Measurements from ENCODE around the gene TNRC6C. TPM values are rescaled to one million over a fixed set of nuclear protein-coding genes. Genes with fewer than 3 reads are reported as not detected.

Gene TNRC6C
- total and polyA plus RNA-seq, 2 of the 13 experiments (the other 11 are each of a cell fraction or from before 2014, with no cell fraction given) = 0.66 to 4.9 TPM

DNA sequence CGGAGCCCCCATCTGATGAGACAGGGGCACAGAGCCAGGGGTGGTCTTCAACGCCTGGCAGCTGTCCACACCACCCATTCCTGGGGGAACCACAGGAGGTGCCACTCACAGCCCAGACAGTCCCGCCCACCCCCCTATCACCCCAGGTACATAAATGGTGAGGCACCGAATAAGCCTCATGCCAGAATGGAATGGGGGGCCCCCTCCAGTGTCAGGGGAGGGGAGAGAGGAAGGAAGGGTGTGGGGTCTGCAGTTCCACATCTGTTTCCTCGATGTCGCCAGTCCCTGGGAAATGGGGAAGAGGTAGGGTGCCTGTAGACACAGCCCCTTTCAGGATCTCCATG lies 168.4 kb downstream of the TNRC6C start (continued):
- TF ChIP-seq, protein P1, sequence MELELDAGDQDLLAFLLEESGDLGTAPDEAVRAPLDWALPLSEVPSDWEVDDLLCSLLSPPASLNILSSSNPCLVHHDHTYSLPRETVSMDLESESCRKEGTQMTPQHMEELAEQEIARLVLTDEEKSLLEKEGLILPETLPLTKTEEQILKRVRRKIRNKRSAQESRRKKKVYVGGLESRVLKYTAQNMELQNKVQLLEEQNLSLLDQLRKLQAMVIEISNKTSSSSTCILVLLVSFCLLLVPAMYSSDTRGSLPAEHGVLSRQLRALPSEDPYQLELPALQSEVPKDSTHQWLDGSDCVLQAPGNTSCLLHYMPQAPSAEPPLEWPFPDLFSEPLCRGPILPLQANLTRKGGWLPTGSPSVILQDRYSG (CRISPR knock-in tag; IDR thresholded peaks at IDR 0.05) = no peak
- TF ChIP-seq ZNF33A (CRISPR knock-in tag; IDR thresholded peaks at IDR 0.05; ENCODE audit: borderline replicate concordance) (no peak), CSRNP1 (CRISPR knock-in tag; IDR thresholded peaks at IDR 0.05) (no peak), SKIL (CRISPR knock-in tag; IDR thresholded peaks at IDR 0.05; ENCODE audit: borderline replicate concordance) (no peak), ZNF367 (CRISPR knock-in tag; IDR thresholded peaks at IDR 0.05; ENCODE audit: borderline replicate concordance) (no peak), ZNF142 (CRISPR knock-in tag; IDR thresholded peaks at IDR 0.05) (0 out of 2 replicates have a peak, but pooled peaks have one; percentile 10), ZNF432 (CRISPR knock-in tag; IDR thresholded peaks at IDR 0.05; ENCODE audit: borderline replicate concordance) (no peak), PAX8 (CRISPR knock-in tag; IDR thresholded peaks at IDR 0.05; ENCODE audit: borderline replicate concordance) (no peak), TCF12 (IDR thresholded peaks at IDR 0.05) (no peak), TCF12 (CRISPR knock-in tag; IDR thresholded peaks at IDR 0.05) (peak; percentile 64; the same call in 1 of the 2 replicates), RBAK (CRISPR knock-in tag; IDR thresholded peaks at IDR 0.05) (no peak), TAF15 (IDR thresholded peaks at IDR 0.05; ENCODE audit: low read depth, low read length, poor library complexity, severe bottlenecking) (no peak), ZNF362 (CRISPR knock-in tag; IDR thresholded peaks at IDR 0.05; ENCODE audit: borderline replicate concordance) (0 out of 2 replicates have a peak, but pooled peaks have one; percentile 25), MTA3 (CRISPR knock-in tag; IDR thresholded peaks at IDR 0.05) (no peak), GFI1 (CRISPR knock-in tag; IDR thresholded peaks at IDR 0.05; ENCODE audit: borderline replicate concordance) (no peak)
- TF ChIP-seq, protein P2, sequence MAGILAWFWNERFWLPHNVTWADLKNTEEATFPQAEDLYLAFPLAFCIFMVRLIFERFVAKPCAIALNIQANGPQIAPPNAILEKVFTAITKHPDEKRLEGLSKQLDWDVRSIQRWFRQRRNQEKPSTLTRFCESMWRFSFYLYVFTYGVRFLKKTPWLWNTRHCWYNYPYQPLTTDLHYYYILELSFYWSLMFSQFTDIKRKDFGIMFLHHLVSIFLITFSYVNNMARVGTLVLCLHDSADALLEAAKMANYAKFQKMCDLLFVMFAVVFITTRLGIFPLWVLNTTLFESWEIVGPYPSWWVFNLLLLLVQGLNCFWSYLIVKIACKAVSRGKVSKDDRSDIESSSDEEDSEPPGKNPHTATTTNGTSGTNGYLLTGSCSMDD (CRISPR knock-in tag; IDR thresholded peaks at IDR 0.05) = no peak
